SK-N-SH (cell line): Measurements from ENCODE around the gene RPL7A. TPM values are rescaled to one million over a fixed set of nuclear protein-coding genes. Genes with fewer than 3 reads are reported as not detected.

Source experiments
- CTCF ChIA-PET: fragments of 300-600, 350-600 bp; formaldehyde crosslinking; extraction: SDS; loops from one replicate; lab custom pipeline; 2021; lab: Yijun Ruan, JAX
- POLR2A ChIA-PET: fragments of 350-600 bp; sonication (Branson Sonifier 250); formaldehyde crosslinking; extraction: SDS; loops from one replicate; lab custom pipeline; 2020; ENCODE audit warnings: antibody characterized with exemption, inconsistent platforms; lab: Yijun Ruan, JAX
- DNase-seq: peaks from one replicate; pipeline ENCODE4 v3.0.0; 2012
- H2AFZ ChIP-seq: fragments of 200-600 bp; sonication (generic); 2 replicates; pipeline ENCODE4 v1.8.1; 2016; ENCODE audit warnings: antibody characterized with exemption, mild to moderate bottlenecking, low read depth
- H3F3A ChIP-seq: fragments of 200-600 bp; sonication (generic); replicated peaks from 2 replicates; pipeline ENCODE3; 2016; ENCODE audit warnings: antibody characterized with exemption, mild to moderate bottlenecking; ENCODE audit not compliant: insufficient read depth
- H3K27ac ChIP-seq, 2 experiments: fragments of 200-500 bp in 1 of 2; fragments of 200-600 bp in 1 of 2; sonication (Bioruptor generic) in 1 of 2; sonication (generic), shearing (Covaris generic) in 1 of 2; 2 replicates each; pipeline versions ENCODE4 v1.5.1 to v1.6.1; 2014 to 2016; ENCODE audit warnings: low read depth in 2 of 2, inconsistent platforms in 1 of 2, low read length in 1 of 2, mild to moderate bottlenecking in 1 of 2, mixed read lengths in 1 of 2
- H3K27me3 ChIP-seq: fragments of 200-600 bp; sonication (generic), shearing (Covaris generic); 2 replicates; pipeline ENCODE4 v1.6.1; 2016; ENCODE audit warnings: mixed run types; ENCODE audit not compliant: insufficient read depth
- H3K36me3 ChIP-seq, 2 experiments: fragments of 200-500 bp in 1 of 2; fragments of 200-600 bp in 1 of 2; sonication (Bioruptor generic) in 1 of 2; sonication (generic) in 1 of 2; replicated peaks in 1 of 2; 2 replicates each; pipeline versions ENCODE3 to v1.5.1; 2014 to 2016; ENCODE audit warnings: low read length in 1 of 2, mild to moderate bottlenecking in 1 of 2; ENCODE audit not compliant: insufficient read depth in 2 of 2, control insufficient read depth in 1 of 2
- H3K4me1 ChIP-seq, 2 experiments: fragments of 200-500 bp in 1 of 2; fragments of 200-600 bp in 1 of 2; sonication (Bioruptor generic) in 1 of 2; sonication (generic), shearing (Covaris generic) in 1 of 2; 2 replicates each; pipeline versions ENCODE4 v1.5.1 to v1.6.1; 2014 to 2016; ENCODE audit warnings: low read depth in 1 of 2, low read length in 1 of 2, mixed run types in 1 of 2; ENCODE audit not compliant: insufficient read depth in 2 of 2, control insufficient read depth in 1 of 2
- H3K4me2 ChIP-seq: fragments of 200-600 bp; sonication (generic), shearing (Covaris generic); 2 replicates; pipeline ENCODE4 v1.6.1; 2017; ENCODE audit warnings: mixed run types
- H3K4me3 ChIP-seq, 2 experiments: fragments of 200-500 bp in 1 of 2; fragments of 200-600 bp in 1 of 2; sonication (Bioruptor generic) in 1 of 2; sonication (generic), shearing (Covaris generic) in 1 of 2; 2 replicates each; pipeline versions ENCODE4 v1.5.1 to v1.8.1; 2014 to 2016; ENCODE audit warnings: low read depth in 2 of 2, inconsistent platforms in 1 of 2, low read length in 1 of 2, mild to moderate bottlenecking in 1 of 2, mixed read lengths in 1 of 2, moderate library complexity in 1 of 2
- H3K79me2 ChIP-seq: fragments of 200-600 bp; sonication (generic); 2 replicates; pipeline ENCODE4 v1.8.1; 2017; ENCODE audit warnings: mild to moderate bottlenecking; ENCODE audit not compliant: insufficient read depth
- H3K9ac ChIP-seq: fragments of 200-600 bp; sonication (generic); 2 replicates; pipeline ENCODE4 v1.6.1; 2017; ENCODE audit warnings: mixed run types
- H3K9me2 ChIP-seq: fragments of 200-600 bp; sonication (generic); 2 replicates; pipeline ENCODE4 v1.6.1; 2017; ENCODE audit warnings: mixed run types
- H3K9me3 ChIP-seq: fragments of 200-600 bp; sonication (generic); 2 replicates; pipeline ENCODE4 v1.6.1; 2017; ENCODE audit warnings: mixed run types, mild to moderate bottlenecking, moderate library complexity
- H4K20me1 ChIP-seq: fragments of 200-600 bp; sonication (generic); 2 replicates; pipeline ENCODE4 v1.6.1; 2017; ENCODE audit warnings: mild to moderate bottlenecking, mixed run types; ENCODE audit not compliant: insufficient read depth
- CHD2 ChIP-seq: fragments of 150-350 bp; IDR thresholded peaks from 2 replicates; pipeline ENCODE4 v1.6.1; 2018; ENCODE audit warnings: low read length; ENCODE audit not compliant: partially characterized antibody
- EP300 ChIP-seq, 2 experiments: IDR thresholded peaks; 2 replicates each; pipeline versions ENCODE4 v1.4.0 to v1.6.1; 2012; ENCODE audit warnings: borderline replicate concordance in 1 of 2, low read depth in 1 of 2, low read length in 1 of 2
- EZH2phosphoT487 ChIP-seq: fragments of 200-600 bp; sonication (generic); IDR thresholded peaks from 2 replicates; pipeline ENCODE4 v1.6.1; 2017; ENCODE audit warnings: low read depth, mixed run types, mild to moderate bottlenecking, antibody characterized with exemption, moderate library complexity, borderline replicate concordance
- FOXJ3 ChIP-seq: sonication (generic); formaldehyde crosslinking; IDR thresholded peaks from 2 replicates; pipeline ENCODE4 v1.5.1; 2020; ENCODE audit warnings: mild to moderate bottlenecking, missing genetic modification reagents
- JUND ChIP-seq: IDR thresholded peaks from 2 replicates; pipeline ENCODE4 v1.4.0; 2012
- MEF2A ChIP-seq: IDR thresholded peaks from 2 replicates; pipeline ENCODE4 v1.4.0; 2012; ENCODE audit warnings: low read depth, borderline replicate concordance
- NFIC ChIP-seq: IDR thresholded peaks from 2 replicates; pipeline ENCODE4 v1.4.0; 2012; ENCODE audit warnings: borderline replicate concordance
- NRF1 ChIP-seq: IDR thresholded peaks from 2 replicates; pipeline ENCODE4 v1.6.1; 2012; ENCODE audit warnings: low read depth, mild to moderate bottlenecking, low read length
- POLR2AphosphoS5 ChIP-seq: IDR thresholded peaks from 2 replicates; pipeline ENCODE4 v1.6.1; 2012; ENCODE audit warnings: low read depth, low read length
- RFX5 ChIP-seq: IDR thresholded peaks from 2 replicates; pipeline ENCODE4 v1.6.1; 2012; ENCODE audit warnings: mild to moderate bottlenecking, improper control_type of control experiment, low read length
- TAF1 ChIP-seq: IDR thresholded peaks from 2 replicates; pipeline ENCODE4 v1.6.1; 2012; ENCODE audit warnings: low read depth, mild to moderate bottlenecking, low read length, moderate library complexity, borderline replicate concordance
- YY1 ChIP-seq: IDR thresholded peaks from 2 replicates; pipeline ENCODE4 v1.4.0; 2012; ENCODE audit warnings: low read depth, mild to moderate bottlenecking
- WGBS: methylation state at CpG from one replicate; pipeline ENCODE4 v1.1.6; 2017; ENCODE audit warnings: low lambda C conversion rate; 5-methylcytosine and 5-hydroxymethylcytosine counted together
- polyA plus RNA-seq, 3 experiments: library from polyadenylated mRNA; depleted of rRNA; stranded (reverse); fragments of >200 nt; gene quantifications; 2 replicates each; pipeline ENCODE4 v1.2.3, GENCODE V29; 2012
- TF ChIP-seq, protein P1 (sequence below): fragments of 200-600 bp; sonication (generic); IDR thresholded peaks from 2 replicates; pipeline ENCODE4 v1.6.1; 2017; ENCODE audit warnings: antibody characterized with exemption, mild to moderate bottlenecking, moderate library complexity
- TF ChIP-seq, protein P2 (sequence below): IDR thresholded peaks from 2 replicates; pipeline ENCODE4 v1.6.1; 2012; ENCODE audit warnings: mild to moderate bottlenecking, low read depth, low read length, moderate library complexity

RPL7A gene
- polyA plus RNA-seq, 1 of the 3 experiments (the other 2 are of a cell fraction) = 4,121 TPM

DNA sequence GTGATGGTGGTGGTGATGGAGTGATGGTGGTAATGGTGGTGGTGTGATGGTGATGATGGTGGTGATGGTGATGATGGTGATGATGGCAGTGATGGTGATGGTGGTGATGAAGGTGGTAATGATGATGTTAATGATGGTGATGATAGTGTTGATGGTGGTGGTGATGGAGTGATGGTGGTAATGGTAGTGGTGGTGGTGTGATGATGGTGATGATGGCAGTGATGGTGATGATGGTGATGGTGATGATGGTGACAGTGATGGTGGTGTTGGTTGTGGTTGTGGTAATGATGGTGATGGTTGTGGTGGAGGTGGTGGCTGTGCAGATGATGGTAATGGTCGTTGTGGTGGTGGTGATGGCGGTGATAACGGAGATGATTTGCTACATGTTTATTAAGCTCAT lies 35.4 kb downstream of the RPL7A start:
- Histone ChIP-seq H2AFZ (no peak overlapping the region), H3K79me2 (no peaks in the 10 kb centered on the region), H3F3A (no peaks in the 10 kb centered on the region), H3K27ac (no peak overlapping the region), H3K9ac (no peak overlapping the region), H3K4me1 (no peaks in the 10 kb centered on the region), H3K27me3 (no peaks in the 10 kb centered on the region), H3K9me3 (no peaks in the 10 kb centered on the region), H3K4me2 (no peak overlapping the region), H4K20me1 (no peaks in the 10 kb centered on the region), H3K36me3 (no peaks in the 10 kb centered on the region), H3K4me3 (no peak overlapping the region), H3K9me2 (no peaks in the 10 kb centered on the region)
- TF ChIP-seq NFIC = no peak
- no peak for DNase-seq
- ChIA-PET CTCF (interaction anchor here (1.2 kb wide), 1 partner anchor 101 kb away, joined by 6 read pairs; no protein-coding TSS in a partner anchor), POLR2A (no interaction called here)
- 96% methylated on average over 3 of the region's 3 CpGs for WGBS

DNA sequence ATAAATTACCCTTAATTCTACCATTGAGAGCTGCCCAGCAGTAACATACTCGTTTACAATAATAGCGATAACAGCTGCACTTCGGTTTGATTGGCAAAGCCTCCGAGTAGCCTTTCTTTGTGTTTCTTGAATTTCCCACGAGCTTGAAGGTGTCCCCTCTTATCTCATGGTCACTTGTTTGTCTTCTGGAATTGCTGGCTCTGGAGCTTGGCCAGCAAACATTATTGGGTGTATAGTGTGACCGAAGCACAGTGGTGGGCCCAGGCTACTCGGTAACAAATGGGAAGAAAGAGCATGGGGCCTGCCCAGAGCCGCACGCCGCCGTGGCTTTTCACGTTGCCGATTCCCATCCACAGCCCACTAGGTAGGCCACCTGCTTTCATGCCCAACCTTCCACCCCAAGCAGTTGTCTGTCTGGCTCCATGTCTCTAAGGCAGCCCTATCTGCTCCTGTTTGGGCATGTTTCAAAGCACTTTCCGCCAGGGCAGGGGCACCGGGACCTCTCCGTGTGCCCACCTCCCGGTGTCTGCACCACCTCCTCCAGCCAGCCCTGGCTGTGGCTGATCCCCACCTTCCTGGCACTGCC lies 36.8 kb downstream of the RPL7A start:
- Histone ChIP-seq H3K9ac (no peak overlapping the region), H3K79me2 (no peaks in the 10 kb centered on the region), H3K4me2 (no peak overlapping the region), H3K36me3 (no peaks in the 10 kb centered on the region), H3K4me1 (no peaks in the 10 kb centered on the region), H3K27ac (no peak overlapping the region), H3F3A (no peaks in the 10 kb centered on the region), H3K4me3 (no peak overlapping the region), H4K20me1 (no peaks in the 10 kb centered on the region), H3K9me3 (no peaks in the 10 kb centered on the region), H3K27me3 (no peaks in the 10 kb centered on the region), H3K9me2 (no peaks in the 10 kb centered on the region), H2AFZ (no peak overlapping the region)
- DNase-seq = no peak
- WGBS = 81% methylated on average over 13 of the region's 17 CpGs
- ChIA-PET CTCF (interaction anchor here (1.2 to 1.3 kb wide), 2 partner anchors 100 to 102 kb away, joined by 4 to 6 read pairs; no protein-coding TSS in a partner anchor), POLR2A (no interaction called here)
- TF ChIP-seq, protein P1, sequence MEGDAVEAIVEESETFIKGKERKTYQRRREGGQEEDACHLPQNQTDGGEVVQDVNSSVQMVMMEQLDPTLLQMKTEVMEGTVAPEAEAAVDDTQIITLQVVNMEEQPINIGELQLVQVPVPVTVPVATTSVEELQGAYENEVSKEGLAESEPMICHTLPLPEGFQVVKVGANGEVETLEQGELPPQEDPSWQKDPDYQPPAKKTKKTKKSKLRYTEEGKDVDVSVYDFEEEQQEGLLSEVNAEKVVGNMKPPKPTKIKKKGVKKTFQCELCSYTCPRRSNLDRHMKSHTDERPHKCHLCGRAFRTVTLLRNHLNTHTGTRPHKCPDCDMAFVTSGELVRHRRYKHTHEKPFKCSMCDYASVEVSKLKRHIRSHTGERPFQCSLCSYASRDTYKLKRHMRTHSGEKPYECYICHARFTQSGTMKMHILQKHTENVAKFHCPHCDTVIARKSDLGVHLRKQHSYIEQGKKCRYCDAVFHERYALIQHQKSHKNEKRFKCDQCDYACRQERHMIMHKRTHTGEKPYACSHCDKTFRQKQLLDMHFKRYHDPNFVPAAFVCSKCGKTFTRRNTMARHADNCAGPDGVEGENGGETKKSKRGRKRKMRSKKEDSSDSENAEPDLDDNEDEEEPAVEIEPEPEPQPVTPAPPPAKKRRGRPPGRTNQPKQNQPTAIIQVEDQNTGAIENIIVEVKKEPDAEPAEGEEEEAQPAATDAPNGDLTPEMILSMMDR = no peak
- no peak for TF ChIP-seq FOXJ3 (CRISPR knock-in tag)
- no peak for TF ChIP-seq RFX5
- TF ChIP-seq NRF1 = no peak
- no peak for TF ChIP-seq POLR2AphosphoS5
- no peak for TF ChIP-seq MEF2A
- TF ChIP-seq EP300 (IDR thresholded peaks at IDR 0.05; ENCODE audit: borderline replicate concordance in 1 of 2, low read depth in 1 of 2, low read length in 1 of 2) = no peak
- no peak for TF ChIP-seq YY1
- TF ChIP-seq CHD2 = no peak
- TF ChIP-seq JUND = no peak
- TF ChIP-seq, protein P2, sequence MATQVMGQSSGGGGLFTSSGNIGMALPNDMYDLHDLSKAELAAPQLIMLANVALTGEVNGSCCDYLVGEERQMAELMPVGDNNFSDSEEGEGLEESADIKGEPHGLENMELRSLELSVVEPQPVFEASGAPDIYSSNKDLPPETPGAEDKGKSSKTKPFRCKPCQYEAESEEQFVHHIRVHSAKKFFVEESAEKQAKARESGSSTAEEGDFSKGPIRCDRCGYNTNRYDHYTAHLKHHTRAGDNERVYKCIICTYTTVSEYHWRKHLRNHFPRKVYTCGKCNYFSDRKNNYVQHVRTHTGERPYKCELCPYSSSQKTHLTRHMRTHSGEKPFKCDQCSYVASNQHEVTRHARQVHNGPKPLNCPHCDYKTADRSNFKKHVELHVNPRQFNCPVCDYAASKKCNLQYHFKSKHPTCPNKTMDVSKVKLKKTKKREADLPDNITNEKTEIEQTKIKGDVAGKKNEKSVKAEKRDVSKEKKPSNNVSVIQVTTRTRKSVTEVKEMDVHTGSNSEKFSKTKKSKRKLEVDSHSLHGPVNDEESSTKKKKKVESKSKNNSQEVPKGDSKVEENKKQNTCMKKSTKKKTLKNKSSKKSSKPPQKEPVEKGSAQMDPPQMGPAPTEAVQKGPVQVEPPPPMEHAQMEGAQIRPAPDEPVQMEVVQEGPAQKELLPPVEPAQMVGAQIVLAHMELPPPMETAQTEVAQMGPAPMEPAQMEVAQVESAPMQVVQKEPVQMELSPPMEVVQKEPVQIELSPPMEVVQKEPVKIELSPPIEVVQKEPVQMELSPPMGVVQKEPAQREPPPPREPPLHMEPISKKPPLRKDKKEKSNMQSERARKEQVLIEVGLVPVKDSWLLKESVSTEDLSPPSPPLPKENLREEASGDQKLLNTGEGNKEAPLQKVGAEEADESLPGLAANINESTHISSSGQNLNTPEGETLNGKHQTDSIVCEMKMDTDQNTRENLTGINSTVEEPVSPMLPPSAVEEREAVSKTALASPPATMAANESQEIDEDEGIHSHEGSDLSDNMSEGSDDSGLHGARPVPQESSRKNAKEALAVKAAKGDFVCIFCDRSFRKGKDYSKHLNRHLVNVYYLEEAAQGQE = no peak
- no peak for TF ChIP-seq EZH2phosphoT487
- TF ChIP-seq TAF1 = no peak
